Measurements from ENCODE around the gene ARID5A. TPM values are rescaled to one million over a fixed set of nuclear protein-coding genes. Genes with fewer than 3 reads are reported as not detected.

Gene ARID5A
- total and polyA plus RNA-seq, 10 of the 15 experiments (the other 5 are each of a cell fraction or from before 2014, with no cell fraction given) = 0.76 to 87.1 (median 37.6) TPM

DNA sequence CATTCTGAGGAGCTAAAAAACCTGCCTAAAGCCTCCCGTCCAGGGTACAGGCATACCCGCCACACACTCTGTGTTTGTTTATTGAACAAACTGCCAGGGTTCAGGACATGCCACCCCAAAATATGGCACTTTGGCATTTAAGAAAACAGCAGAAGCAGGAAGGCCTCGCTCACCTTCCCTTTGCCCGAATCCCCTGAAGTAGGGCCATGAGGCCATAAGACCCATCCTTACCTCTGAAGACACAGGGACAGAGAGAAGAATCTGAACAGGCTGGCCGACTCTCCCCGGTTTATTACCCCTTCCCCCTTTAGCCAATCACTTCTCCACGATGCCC, 29.7 kb upstream of the ARID5A start:
- in situ Hi-C loops (cut with MboI) = loop anchor here (5.0 kb wide), 2 partner anchors 35 to 100 kb away; no protein-coding TSS in a partner anchor
- CTCF ChIA-PET = interaction anchor here (0.7 to 13.0 kb wide), 13 partner anchors 11 to 514 kb away, joined by 3 to 307 read pairs (median 7); no protein-coding TSS in a partner anchor
- 86% methylated on average over 7 of the region's 7 CpGs for WGBS (ENCODE audit: insufficient coverage, insufficient replicate concordance, low lambda C conversion rate, missing lambda C conversion rate)
- BruUV-seq (replicated peaks) = no TSS peak
- Histone ChIP-seq H3K36me3 (ENCODE audit: control insufficient read depth in 2 of 2, insufficient read depth in 2 of 2, low read length in 1 of 2) (no peaks in the 10 kb centered on the region), H3K4me3 (no peak overlapping the region), H3K4me1 (ENCODE audit: control insufficient read depth, insufficient read depth, low read length) (peaks cover 38% of the 10 kb centered on the region), H4K20me1 (ENCODE audit: control insufficient read depth, insufficient read depth) (no peaks in the 10 kb centered on the region), H2AFZ (ENCODE audit: control insufficient read depth, low read depth, low read length) (no peak overlapping the region), H3K9me3 (replicated peaks; ENCODE audit: control insufficient read depth, insufficient read depth, low read length) (no peaks in the 10 kb centered on the region), H3K4me2 (ENCODE audit: control insufficient read depth, insufficient read depth) (no peak overlapping the region), H3K27ac (ENCODE audit: control insufficient read depth, insufficient read depth) (no peak overlapping the region), H3K79me2 (ENCODE audit: control insufficient read depth, insufficient read depth, low read length) (no peaks in the 10 kb centered on the region), H3K9ac (ENCODE audit: control insufficient read depth, insufficient read depth, low read length) (no peak overlapping the region), H3K27me3 (replicated peaks in 1 of 2; ENCODE audit: control insufficient read depth in 2 of 2, insufficient read depth in 2 of 2, low read length in 1 of 2) (no peaks in the 10 kb centered on the region)
- RAD21 ChIA-PET (ENCODE audit: unreplicated experiment) = interaction anchor here (0.6 to 9.9 kb wide), 6 partner anchors 15 to 258 kb away, joined by 3 to 144 read pairs (median 4); partner anchors contain the start of gene NCAPH
- DNase-seq (ENCODE audit: low read depth, low spot score) (no peak), FAIRE-seq (no peak), ATAC-seq (no peak)
- TF ChIP-seq SREBF2 (IDR thresholded peaks at IDR 0.05; ENCODE audit: low read length) = no peak
- no peak for TF ChIP-seq RBBP5 (conservative IDR thresholded peaks at IDR 0.05)
- no peak for TF ChIP-seq YBX1 (IDR thresholded peaks at IDR 0.05)
- SMC1A ChIA-PET (ENCODE audit: uncharacterized antibody, unreplicated experiment) = interaction anchor here (1.1 to 8.1 kb wide), 4 partner anchors 11 to 100 kb away, joined by 3 to 123 read pairs (median 10); no protein-coding TSS in a partner anchor
- POLR2A ChIA-PET = interaction anchor here (1.0 to 1.6 kb wide), 3 partner anchors 17 to 40 kb away, joined by 3 read pairs; no protein-coding TSS in a partner anchor
- intact Hi-C loops (cut with micrococcal nuclease; ENCODE audit: unreplicated experiment) = loop anchor here (1.0 kb wide), 1 partner anchor 21 kb away; no protein-coding TSS in a partner anchor

DNA sequence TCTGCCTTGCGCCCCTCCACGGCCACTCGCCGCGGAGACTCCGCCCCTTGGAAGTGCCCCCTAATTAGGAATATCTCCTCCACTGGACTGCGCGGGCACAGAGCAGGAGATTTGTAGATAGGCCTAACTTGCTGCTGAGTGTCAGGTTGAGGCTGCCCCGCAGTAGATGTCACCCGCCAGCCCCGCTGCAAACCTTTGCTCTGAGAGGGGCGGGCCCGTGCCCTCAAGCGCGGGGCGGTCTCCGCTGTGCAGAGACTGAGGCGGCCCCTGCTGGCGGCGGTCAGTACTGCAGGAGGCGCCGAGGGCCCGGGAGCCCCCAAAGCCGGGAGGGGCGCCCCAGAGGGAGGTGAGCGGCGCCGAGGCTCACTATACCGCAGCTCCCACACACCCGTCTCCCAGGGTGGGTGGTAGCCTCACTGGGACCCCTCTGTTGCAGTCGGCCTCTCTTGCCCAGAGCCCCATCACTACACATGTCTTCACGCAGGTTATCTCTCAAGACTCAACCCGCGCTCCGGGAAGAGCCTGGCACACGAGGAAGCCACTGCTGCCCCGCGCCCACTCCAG, 28.5 kb upstream of the ARID5A start:
- SMC1A ChIA-PET (ENCODE audit: uncharacterized antibody, unreplicated experiment) = interaction anchor here (0.6 to 8.1 kb wide), 6 partner anchors 19 to 371 kb away, joined by 3 to 123 read pairs (median 12); no protein-coding TSS in a partner anchor
- H3K9ac ChIP-seq (ENCODE audit: control insufficient read depth, insufficient read depth, low read length) = no peak overlapping the region
- H3K27ac ChIP-seq (ENCODE audit: control insufficient read depth, insufficient read depth) = no peak overlapping the region
- RAD21 ChIA-PET (ENCODE audit: unreplicated experiment) = interaction anchor here (1.0 to 9.9 kb wide), 4 partner anchors 21 to 173 kb away, joined by 3 to 144 read pairs (median 32); partner anchors contain the start of gene NCAPH
- H3K4me1 ChIP-seq (ENCODE audit: control insufficient read depth, insufficient read depth, low read length) = peaks cover 27% of the 10 kb centered on the region
- no peaks in the 10 kb centered on the region for H4K20me1 ChIP-seq (ENCODE audit: control insufficient read depth, insufficient read depth)
- no peaks in the 10 kb centered on the region for H3K79me2 ChIP-seq (ENCODE audit: control insufficient read depth, insufficient read depth, low read length)
- in situ Hi-C loops (cut with MboI) = loop anchor here (5.0 kb wide), 2 partner anchors 36 to 101 kb away; no protein-coding TSS in a partner anchor
- 1% methylated on average over 38 of the region's 38 CpGs for WGBS (ENCODE audit: insufficient coverage, insufficient replicate concordance, low lambda C conversion rate, missing lambda C conversion rate)
- H3K9me3 ChIP-seq (replicated peaks; ENCODE audit: control insufficient read depth, insufficient read depth, low read length) = no peaks in the 10 kb centered on the region
- CTCF ChIA-PET = interaction anchor here (0.9 to 13.0 kb wide), 19 partner anchors 10 to 328 kb away, joined by 3 to 307 read pairs (median 7); no protein-coding TSS in a partner anchor
- H3K4me2 ChIP-seq (ENCODE audit: control insufficient read depth, insufficient read depth) = peak overlapping the region; percentile 85
- FAIRE-seq = no peak
- no peaks in the 10 kb centered on the region for H3K36me3 ChIP-seq (ENCODE audit: control insufficient read depth in 2 of 2, insufficient read depth in 2 of 2, low read length in 1 of 2)
- no peaks in the 10 kb centered on the region for H3K27me3 ChIP-seq (replicated peaks in 1 of 2; ENCODE audit: control insufficient read depth in 2 of 2, insufficient read depth in 2 of 2, low read length in 1 of 2)
- no TSS peak for BruUV-seq (replicated peaks)
- POLR2A ChIA-PET = interaction anchor here (1.0 kb wide), 1 partner anchor 101 kb away, joined by 3 read pairs; no protein-coding TSS in a partner anchor
- peak overlapping the region; percentile 42; the same call in 1 of the 2 replicates for H3K4me3 ChIP-seq
- no peak for DNase-seq (ENCODE audit: low read depth, low spot score)
- intact Hi-C loops (cut with micrococcal nuclease; ENCODE audit: unreplicated experiment) = no loop called here
- H2AFZ ChIP-seq (ENCODE audit: control insufficient read depth, low read depth, low read length) = peak overlapping the region; percentile 88
- peak; percentile 80 for ATAC-seq
- TF ChIP-seq FOXM1 (IDR thresholded peaks at IDR 0.05; ENCODE audit: low read depth, low read length) (no peak), DPF2 (IDR thresholded peaks at IDR 0.05) (peak; percentile 55; the same call in 1 of the 2 replicates), CREM (IDR thresholded peaks at IDR 0.05; ENCODE audit: low read depth) (no peak), KDM1A (IDR thresholded peaks at IDR 0.05; ENCODE audit: borderline replicate concordance) (no peak), MEF2B (IDR thresholded peaks at IDR 0.05; ENCODE audit: partially characterized antibody, poor library complexity, severe bottlenecking) (no peak)
- TF ChIP-seq, protein P1, sequence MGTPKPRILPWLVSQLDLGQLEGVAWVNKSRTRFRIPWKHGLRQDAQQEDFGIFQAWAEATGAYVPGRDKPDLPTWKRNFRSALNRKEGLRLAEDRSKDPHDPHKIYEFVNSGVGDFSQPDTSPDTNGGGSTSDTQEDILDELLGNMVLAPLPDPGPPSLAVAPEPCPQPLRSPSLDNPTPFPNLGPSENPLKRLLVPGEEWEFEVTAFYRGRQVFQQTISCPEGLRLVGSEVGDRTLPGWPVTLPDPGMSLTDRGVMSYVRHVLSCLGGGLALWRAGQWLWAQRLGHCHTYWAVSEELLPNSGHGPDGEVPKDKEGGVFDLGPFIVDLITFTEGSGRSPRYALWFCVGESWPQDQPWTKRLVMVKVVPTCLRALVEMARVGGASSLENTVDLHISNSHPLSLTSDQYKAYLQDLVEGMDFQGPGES (IDR thresholded peaks at IDR 0.05) = 0 out of 2 replicates have a peak, but pooled peaks have one; percentile 43
- TF ChIP-seq, protein P2, sequence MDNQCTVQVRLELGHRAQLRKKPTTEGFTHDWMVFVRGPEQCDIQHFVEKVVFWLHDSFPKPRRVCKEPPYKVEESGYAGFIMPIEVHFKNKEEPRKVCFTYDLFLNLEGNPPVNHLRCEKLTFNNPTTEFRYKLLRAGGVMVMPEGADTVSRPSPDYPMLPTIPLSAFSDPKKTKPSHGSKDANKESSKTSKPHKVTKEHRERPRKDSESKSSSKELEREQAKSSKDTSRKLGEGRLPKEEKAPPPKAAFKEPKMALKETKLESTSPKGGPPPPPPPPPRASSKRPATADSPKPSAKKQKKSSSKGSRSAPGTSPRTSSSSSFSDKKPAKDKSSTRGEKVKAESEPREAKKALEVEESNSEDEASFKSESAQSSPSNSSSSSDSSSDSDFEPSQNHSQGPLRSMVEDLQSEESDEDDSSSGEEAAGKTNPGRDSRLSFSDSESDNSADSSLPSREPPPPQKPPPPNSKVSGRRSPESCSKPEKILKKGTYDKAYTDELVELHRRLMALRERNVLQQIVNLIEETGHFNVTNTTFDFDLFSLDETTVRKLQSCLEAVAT (IDR thresholded peaks at IDR 0.05) = 0 out of 2 replicates have a peak, but pooled peaks have one; percentile 18
- TF ChIP-seq, protein P3, sequence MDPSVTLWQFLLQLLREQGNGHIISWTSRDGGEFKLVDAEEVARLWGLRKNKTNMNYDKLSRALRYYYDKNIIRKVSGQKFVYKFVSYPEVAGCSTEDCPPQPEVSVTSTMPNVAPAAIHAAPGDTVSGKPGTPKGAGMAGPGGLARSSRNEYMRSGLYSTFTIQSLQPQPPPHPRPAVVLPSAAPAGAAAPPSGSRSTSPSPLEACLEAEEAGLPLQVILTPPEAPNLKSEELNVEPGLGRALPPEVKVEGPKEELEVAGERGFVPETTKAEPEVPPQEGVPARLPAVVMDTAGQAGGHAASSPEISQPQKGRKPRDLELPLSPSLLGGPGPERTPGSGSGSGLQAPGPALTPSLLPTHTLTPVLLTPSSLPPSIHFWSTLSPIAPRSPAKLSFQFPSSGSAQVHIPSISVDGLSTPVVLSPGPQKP (IDR thresholded peaks at IDR 0.05; ENCODE audit: low read depth, low read length) = no peak

All from GM12878 (cell line).